Progenitor cell of endocrine pancreas (in vitro differentiated cells): ENCODE results near the gene C1orf87. TPM values are rescaled to one million over a fixed set of nuclear protein-coding genes. Genes with fewer than 3 reads are reported as not detected.

ENCODE experiments used
- DNase-seq: peaks from one replicate; pipeline ENCODE4 v3.0.0; 2021; ENCODE audit warnings: low spot score; ENCODE audit not compliant: unreplicated experiment
- H3K27ac Mint-ChIP-seq: 2 replicates; pipeline ENCODE4 v1.8.0; 2021; ENCODE audit warnings: mild to moderate bottlenecking, moderate library complexity, mixed read lengths
- H3K27me3 Mint-ChIP-seq: 2 replicates; pipeline ENCODE4 v1.8.0; 2021; ENCODE audit warnings: mixed read lengths
- H3K36me3 Mint-ChIP-seq: 2 replicates; pipeline ENCODE4 v1.8.0; 2022; ENCODE audit warnings: mixed read lengths; ENCODE audit not compliant: insufficient read depth
- H3K4me1 Mint-ChIP-seq: 2 replicates; pipeline ENCODE4 v1.8.0; 2021; ENCODE audit warnings: low read depth, mixed read lengths
- H3K4me3 Mint-ChIP-seq: 2 replicates; pipeline ENCODE4 v1.8.0; 2021; ENCODE audit warnings: low read depth, mild to moderate bottlenecking, moderate library complexity, mixed read lengths
- H3K9me3 Mint-ChIP-seq: 2 replicates; pipeline ENCODE4 v1.8.0; 2021; ENCODE audit warnings: low read depth, mixed read lengths
- total RNA-seq: library from RNA; stranded (reverse); gene quantifications from 2 replicates; pipeline ENCODE4 v1.2.1, GENCODE V29; 2021
- TF ChIP-seq, protein P1 (sequence below): fragments of 200-600 bp; sonication (generic); IDR thresholded peaks from one replicate; pipeline ENCODE4 v1.5.0; 2021; ENCODE audit warnings: antibody characterized with exemption, mild to moderate bottlenecking; ENCODE audit not compliant: unreplicated experiment

C1orf87 gene
- total RNA-seq, 1 donor from 2014 or later: not detected

DNA sequence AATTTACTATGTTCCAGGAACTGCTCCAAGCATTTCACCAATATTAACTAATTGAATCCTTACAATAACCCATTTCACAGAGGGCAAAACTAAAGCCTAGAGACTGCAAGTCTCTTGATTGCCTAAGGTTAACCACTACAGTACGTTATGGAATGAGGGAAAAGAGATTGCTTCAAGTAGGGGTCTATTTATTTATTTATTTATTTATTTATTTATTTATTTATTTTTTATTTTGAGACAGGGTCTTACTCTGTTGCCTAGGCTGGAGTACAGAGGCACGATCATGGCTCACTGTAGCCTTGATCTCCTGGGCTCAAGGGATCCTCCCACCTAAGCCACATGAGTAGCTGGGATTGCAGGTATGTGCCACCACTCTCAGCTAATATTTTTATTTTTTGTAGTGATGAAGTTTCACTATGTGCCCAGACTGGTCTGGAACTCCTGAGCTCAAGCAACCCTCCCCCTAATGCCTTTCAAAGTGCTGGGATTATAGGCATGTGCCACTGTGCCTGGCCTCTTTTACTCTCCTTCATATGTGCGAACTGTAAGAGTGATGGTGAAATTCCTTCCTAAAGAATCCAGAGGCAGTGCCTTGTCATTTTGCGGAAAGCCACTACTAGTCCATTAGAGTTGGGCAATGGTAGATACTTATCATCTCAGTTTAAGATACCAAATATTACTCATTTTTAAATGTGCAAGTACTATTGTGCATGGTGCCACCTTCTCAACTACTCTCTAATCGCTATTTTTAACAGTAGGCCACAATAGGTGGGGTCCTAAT is 81.3 kb downstream of the C1orf87 start:
- no peak overlapping the region for H3K4me3 Mint-ChIP-seq
- H3K27ac Mint-ChIP-seq: no peak overlapping the region
- no peaks in the 10 kb centered on the region for H3K36me3 Mint-ChIP-seq
- no peaks in the 10 kb centered on the region for H3K9me3 Mint-ChIP-seq
- peaks cover 9% of the 10 kb centered on the region for H3K4me1 Mint-ChIP-seq
- H3K27me3 Mint-ChIP-seq: no peaks in the 10 kb centered on the region
- TF ChIP-seq, protein P1, sequence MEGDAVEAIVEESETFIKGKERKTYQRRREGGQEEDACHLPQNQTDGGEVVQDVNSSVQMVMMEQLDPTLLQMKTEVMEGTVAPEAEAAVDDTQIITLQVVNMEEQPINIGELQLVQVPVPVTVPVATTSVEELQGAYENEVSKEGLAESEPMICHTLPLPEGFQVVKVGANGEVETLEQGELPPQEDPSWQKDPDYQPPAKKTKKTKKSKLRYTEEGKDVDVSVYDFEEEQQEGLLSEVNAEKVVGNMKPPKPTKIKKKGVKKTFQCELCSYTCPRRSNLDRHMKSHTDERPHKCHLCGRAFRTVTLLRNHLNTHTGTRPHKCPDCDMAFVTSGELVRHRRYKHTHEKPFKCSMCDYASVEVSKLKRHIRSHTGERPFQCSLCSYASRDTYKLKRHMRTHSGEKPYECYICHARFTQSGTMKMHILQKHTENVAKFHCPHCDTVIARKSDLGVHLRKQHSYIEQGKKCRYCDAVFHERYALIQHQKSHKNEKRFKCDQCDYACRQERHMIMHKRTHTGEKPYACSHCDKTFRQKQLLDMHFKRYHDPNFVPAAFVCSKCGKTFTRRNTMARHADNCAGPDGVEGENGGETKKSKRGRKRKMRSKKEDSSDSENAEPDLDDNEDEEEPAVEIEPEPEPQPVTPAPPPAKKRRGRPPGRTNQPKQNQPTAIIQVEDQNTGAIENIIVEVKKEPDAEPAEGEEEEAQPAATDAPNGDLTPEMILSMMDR: no peak
- no peak for DNase-seq

DNA sequence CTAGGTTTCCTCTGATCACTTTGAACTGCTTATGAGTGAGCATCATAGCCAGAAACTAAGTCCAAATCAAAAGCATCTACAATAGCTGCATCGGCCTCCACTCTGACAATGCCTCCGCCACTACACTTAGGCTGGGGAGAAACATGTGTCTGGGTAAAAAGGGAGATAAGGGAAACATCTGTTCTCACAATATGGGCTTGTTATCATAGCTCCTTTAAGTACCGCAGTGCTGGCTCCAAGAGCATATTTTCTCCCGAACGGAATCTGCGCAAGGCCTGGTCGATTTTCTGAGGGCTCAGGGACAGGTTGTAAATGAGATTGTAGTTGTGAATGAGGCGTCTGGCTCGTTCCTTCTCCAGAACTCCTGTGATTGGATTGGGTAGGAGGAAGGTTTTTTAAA is 83.1 kb downstream of the C1orf87 start:
- no peak overlapping the region for H3K4me3 Mint-ChIP-seq
- H3K27me3 Mint-ChIP-seq: peaks cover 4% of the 10 kb centered on the region
- TF ChIP-seq, protein P1: no peak
- H3K9me3 Mint-ChIP-seq: no peaks in the 10 kb centered on the region
- DNase-seq: no peak
- H3K27ac Mint-ChIP-seq: no peak overlapping the region
- H3K4me1 Mint-ChIP-seq: no peaks in the 10 kb centered on the region
- H3K36me3 Mint-ChIP-seq: no peaks in the 10 kb centered on the region

DNA sequence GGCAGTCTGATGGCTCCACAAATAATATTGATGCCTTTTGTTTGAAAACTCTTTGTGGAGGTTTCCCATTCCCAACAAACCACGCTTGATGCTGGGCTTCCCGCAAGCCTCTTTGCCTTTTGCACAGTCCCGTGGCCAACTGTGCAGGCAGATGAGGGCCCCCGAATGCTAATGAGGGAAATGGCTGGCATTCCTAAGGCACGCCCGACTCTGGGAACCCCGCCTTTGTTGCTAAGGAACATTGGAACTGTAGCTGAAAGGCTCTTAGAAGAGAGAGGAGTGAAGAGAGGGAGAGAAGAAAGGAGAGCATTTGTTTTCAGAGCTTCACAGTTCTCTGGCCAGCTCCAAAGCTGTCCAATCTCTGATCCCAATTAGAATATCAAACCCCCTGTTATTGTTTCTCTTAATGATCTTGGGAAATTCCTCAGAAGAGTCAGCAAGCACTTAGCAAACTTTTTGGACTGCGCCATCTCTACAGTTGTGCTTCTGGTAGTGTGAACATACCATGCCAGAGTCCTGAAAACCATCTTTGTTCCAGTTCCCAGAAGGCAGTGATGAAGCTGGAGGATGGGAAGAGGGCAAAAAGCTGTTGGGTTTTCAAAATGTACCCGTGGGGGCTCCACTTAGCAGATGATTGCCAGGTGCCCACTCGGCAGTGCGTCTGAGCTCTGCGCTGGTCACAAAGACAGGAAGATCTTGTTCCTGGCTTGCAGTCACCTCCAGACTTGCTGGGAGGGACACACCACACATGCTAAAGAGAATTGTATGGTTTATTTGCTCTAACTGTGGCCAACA is 86.9 kb downstream of the C1orf87 start:
- H3K4me3 Mint-ChIP-seq: no peak overlapping the region
- no peaks in the 10 kb centered on the region for H3K4me1 Mint-ChIP-seq
- no peaks in the 10 kb centered on the region for H3K36me3 Mint-ChIP-seq
- no peaks in the 10 kb centered on the region for H3K9me3 Mint-ChIP-seq
- H3K27me3 Mint-ChIP-seq: peaks cover 7% of the 10 kb centered on the region
- TF ChIP-seq, protein P1: no peak
- DNase-seq: no peak
- no peak overlapping the region for H3K27ac Mint-ChIP-seq

DNA sequence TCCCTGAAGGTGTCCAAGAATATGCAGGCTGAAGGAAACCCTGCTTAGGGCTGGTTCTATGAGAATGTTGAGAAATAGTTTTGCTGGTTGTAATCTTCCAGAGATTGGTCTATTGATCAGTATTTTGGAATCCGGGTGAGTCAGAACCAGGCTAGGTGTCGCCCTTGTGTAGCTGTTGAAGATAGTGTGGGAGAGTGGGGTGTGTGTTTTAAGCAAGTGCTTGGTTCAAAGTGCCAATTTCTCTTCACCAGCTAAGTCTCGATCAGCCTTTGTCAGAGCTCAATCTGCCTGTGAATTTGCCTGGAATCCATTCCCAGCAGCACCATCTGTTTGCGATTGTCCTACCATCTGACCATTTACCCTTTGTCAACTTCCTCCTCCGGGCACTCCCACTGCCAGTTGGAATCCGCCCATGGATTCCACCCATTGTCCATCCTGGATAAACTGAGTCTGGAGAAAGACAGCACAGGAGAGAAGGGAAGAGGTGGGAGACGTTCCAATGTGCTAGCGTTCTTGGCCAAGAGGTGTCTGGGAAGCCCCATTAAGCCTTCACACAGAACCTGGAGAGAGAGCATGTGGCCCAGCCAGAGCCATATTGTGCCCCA is 87.6 kb downstream of the C1orf87 start:
- peaks cover 7% of the 10 kb centered on the region for H3K27me3 Mint-ChIP-seq
- no peak overlapping the region for H3K27ac Mint-ChIP-seq
- TF ChIP-seq, protein P1: no peak
- no peak for DNase-seq
- H3K9me3 Mint-ChIP-seq: no peaks in the 10 kb centered on the region
- H3K36me3 Mint-ChIP-seq: no peaks in the 10 kb centered on the region
- H3K4me3 Mint-ChIP-seq: no peak overlapping the region
- no peaks in the 10 kb centered on the region for H3K4me1 Mint-ChIP-seq

DNA sequence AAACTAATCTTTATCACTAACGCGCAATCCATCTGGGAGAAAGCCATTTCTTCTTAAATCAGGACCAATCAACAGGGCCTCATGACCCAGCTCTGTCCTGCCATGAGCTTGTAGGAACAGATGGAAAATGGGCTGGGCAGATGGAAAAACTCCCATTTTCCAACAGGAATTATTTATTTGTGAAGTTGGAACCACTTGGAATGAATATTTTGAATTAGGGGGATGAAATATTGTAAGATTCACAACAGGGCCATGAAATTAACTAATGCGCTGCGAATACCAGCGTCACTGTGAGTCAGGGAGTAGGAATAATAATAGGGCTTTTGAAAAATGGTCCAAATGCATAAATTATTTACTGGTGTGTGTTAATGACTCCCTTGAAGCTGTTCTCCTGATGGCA is 93.9 kb downstream of the C1orf87 start:
- no peak for DNase-seq
- Mint-ChIP-seq H3K9me3 (no peaks in the 10 kb centered on the region), H3K4me3 (no peak overlapping the region), H3K36me3 (no peaks in the 10 kb centered on the region), H3K27me3 (peaks cover 24% of the 10 kb centered on the region), H3K4me1 (no peaks in the 10 kb centered on the region), H3K27ac (no peak overlapping the region)
- TF ChIP-seq, protein P1: no peak
